Measurements from ENCODE around the gene HOXC13.

DNA sequence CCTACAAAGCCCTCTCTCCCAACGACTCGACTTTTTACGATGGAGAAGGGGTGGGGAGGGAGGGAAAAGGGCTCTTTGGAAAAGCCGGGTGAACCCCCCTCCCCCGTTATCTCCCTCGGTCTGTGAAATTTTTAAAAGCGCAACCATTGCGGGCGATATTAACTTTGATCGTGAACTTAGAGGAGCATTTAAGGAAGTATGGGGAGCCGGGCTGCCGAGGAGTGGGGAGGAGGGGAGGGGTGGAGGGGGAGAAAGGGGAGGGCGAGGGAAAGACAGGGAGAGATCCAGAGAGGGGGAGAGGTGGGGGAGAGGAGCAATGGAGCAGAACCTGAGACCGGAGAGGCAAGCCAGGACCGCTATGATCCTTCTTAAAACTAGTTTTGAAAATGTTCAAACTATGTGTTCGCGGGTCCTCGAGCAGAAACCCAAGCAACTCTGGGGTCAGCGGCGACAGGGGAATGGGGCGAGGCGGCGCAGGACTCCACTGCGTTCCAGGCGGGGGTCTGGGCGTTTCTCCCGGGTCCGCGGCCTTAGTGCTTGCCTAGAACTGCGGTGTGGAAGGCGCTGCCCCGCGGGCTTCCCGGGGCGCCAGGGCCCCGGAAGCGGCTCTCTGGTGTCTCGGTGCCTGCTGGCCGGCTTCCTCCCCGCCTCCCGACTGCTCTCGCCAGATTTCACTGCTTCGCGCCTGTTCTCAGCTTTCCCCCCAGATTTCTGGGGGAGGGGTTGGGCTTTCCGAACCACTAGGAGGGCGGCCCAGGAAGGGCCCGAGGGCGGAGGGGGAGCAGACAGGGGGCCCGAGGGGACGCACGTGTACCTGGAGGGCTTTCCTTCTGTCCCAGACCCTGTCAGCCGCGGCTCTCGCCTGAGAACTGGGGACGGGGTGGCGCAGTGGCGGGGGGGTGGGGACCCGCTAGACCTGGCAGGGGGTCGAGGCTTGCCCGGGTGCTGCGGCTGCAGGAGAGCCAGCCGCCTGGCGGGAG, 35.7 kb downstream of the HOXC13 start, which contains the start of gene HOTAIR:
- TF ChIP-seq, protein P1, sequence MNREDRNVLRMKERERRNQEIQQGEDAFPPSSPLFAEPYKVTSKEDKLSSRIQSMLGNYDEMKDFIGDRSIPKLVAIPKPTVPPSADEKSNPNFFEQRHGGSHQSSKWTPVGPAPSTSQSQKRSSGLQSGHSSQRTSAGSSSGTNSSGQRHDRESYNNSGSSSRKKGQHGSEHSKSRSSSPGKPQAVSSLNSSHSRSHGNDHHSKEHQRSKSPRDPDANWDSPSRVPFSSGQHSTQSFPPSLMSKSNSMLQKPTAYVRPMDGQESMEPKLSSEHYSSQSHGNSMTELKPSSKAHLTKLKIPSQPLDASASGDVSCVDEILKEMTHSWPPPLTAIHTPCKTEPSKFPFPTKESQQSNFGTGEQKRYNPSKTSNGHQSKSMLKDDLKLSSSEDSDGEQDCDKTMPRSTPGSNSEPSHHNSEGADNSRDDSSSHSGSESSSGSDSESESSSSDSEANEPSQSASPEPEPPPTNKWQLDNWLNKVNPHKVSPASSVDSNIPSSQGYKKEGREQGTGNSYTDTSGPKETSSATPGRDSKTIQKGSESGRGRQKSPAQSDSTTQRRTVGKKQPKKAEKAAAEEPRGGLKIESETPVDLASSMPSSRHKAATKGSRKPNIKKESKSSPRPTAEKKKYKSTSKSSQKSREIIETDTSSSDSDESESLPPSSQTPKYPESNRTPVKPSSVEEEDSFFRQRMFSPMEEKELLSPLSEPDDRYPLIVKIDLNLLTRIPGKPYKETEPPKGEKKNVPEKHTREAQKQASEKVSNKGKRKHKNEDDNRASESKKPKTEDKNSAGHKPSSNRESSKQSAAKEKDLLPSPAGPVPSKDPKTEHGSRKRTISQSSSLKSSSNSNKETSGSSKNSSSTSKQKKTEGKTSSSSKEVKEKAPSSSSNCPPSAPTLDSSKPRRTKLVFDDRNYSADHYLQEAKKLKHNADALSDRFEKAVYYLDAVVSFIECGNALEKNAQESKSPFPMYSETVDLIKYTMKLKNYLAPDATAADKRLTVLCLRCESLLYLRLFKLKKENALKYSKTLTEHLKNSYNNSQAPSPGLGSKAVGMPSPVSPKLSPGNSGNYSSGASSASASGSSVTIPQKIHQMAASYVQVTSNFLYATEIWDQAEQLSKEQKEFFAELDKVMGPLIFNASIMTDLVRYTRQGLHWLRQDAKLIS (CRISPR knock-in tag; IDR thresholded peaks at IDR 0.05; ENCODE audit: borderline replicate concordance): no peak
- TF ChIP-seq, protein P2, sequence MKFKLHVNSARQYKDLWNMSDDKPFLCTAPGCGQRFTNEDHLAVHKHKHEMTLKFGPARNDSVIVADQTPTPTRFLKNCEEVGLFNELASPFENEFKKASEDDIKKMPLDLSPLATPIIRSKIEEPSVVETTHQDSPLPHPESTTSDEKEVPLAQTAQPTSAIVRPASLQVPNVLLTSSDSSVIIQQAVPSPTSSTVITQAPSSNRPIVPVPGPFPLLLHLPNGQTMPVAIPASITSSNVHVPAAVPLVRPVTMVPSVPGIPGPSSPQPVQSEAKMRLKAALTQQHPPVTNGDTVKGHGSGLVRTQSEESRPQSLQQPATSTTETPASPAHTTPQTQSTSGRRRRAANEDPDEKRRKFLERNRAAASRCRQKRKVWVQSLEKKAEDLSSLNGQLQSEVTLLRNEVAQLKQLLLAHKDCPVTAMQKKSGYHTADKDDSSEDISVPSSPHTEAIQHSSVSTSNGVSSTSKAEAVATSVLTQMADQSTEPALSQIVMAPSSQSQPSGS (CRISPR knock-in tag; IDR thresholded peaks at IDR 0.05; ENCODE audit: borderline replicate concordance, low read depth): no peak
